COLO668 (cell line): Measurements from ENCODE around the gene PCP2.

Experiments used
- DNase-seq: peaks from one replicate; lab custom pipeline; 2025; ENCODE audit not compliant: unreplicated experiment; lab: John Stamatoyannopoulos, UW

The PCP2 gene

GRCh38 chr19:7633698-7634097 lies at the start of gene PCP2:
PCP2 (minus strand) TSS chr19:7633719; CDS start chr19:7633457, 262 bp downstream.
- peak; percentile 32 for DNase-seq

- DNase-seq = no peak
These were observed 48.8 kb upstream of the PCP2 start for GRCh38 chr19:7682175-7682855.

- peak; percentile 54 for DNase-seq
These were observed 48.0 kb upstream of the PCP2 start for GRCh38 chr19:7681340-7682174.

GRCh38 chr19:7680606-7681339 lies 47.3 kb upstream of the PCP2 start, which contains the start of gene TRAPPC5:
TRAPPC5 (plus strand) TSS chr19:7680833; CDS start chr19:7682254, 1,421 bp downstream.
- peak; percentile 90 for DNase-seq

- no peak for DNase-seq
These were observed 46.5 kb upstream of the PCP2 start for GRCh38 chr19:7679771-7680605.

GRCh38 chr19:7678971-7679751 lies 45.6 kb upstream of the PCP2 start:
- DNase-seq = peak; percentile 50

GRCh38 chr19:7677669-7678311 lies 44.3 kb upstream of the PCP2 start:
- no peak for DNase-seq

- no peak for DNase-seq
These were observed 43.3 kb upstream of the PCP2 start, which contains the start of gene MCEMP1 for GRCh38 chr19:7676854-7677253. MCEMP1 (plus strand) TSS chr19:7677090; CDS start chr19:7677121, 31 bp downstream.

- DNase-seq = no peak
These were observed 42.9 kb upstream of the PCP2 start for GRCh38 chr19:7676376-7676775.

- peak; percentile 25 for DNase-seq
These were observed 40.8 kb upstream of the PCP2 start for GRCh38 chr19:7674010-7675005.

- no peak for DNase-seq
These were observed 39.0 kb upstream of the PCP2 start for GRCh38 chr19:7672522-7672921.

GRCh38 chr19:7670790-7671189 lies 37.3 kb upstream of the PCP2 start:
- DNase-seq = no peak

- no peak for DNase-seq
These were observed 36.7 kb upstream of the PCP2 start for GRCh38 chr19:7670150-7670783.

- DNase-seq = no peak
These were observed 36.1 kb upstream of the PCP2 start for GRCh38 chr19:7669641-7670040.

GRCh38 chr19:7668842-7669241 lies 35.3 kb upstream of the PCP2 start, which contains the start of gene RETN:
RETN (plus strand) TSS chr19:7669049; CDS start chr19:7669327, 278 bp downstream.
- DNase-seq = no peak

GRCh38 chr19:7665076-7665475 lies 31.6 kb upstream of the PCP2 start:
- no peak for DNase-seq

GRCh38 chr19:7663706-7664105 lies 30.2 kb upstream of the PCP2 start:
- no peak for DNase-seq
